K562 (cell line): ENCODE data around the gene CYB5R4. TPM values are rescaled to one million over a fixed set of nuclear protein-coding genes. Genes with fewer than 3 reads are reported as not detected.

ENCODE experiments used
- ATAC-seq: fragments of 200-7000 bp; cut with Tn5 transposase; 3 replicates; pipeline ENCODE4 v1.9.1; 2020; ENCODE audit warnings: moderate library complexity
- BruUV-seq: library from RNA; stranded (reverse); fragments of 400-500 nt; replicated peaks from 2 replicates; lab custom pipeline; 2021; lab: Mats Ljungman, UMichigan
- CTCF ChIA-PET: fragments of 300-600 bp; formaldehyde crosslinking; extraction: SDS; loops from one replicate; lab custom pipeline; 2021; ENCODE audit warnings: low intra/inter-chr PET ratio; lab: Yijun Ruan, JAX
- POLR2A ChIA-PET: fragments of 300-600, 350-650 bp; sonication (Branson Sonifier 250); formaldehyde crosslinking; extraction: SDS; loops from one replicate; lab custom pipeline; 2021; ENCODE audit warnings: antibody characterized with exemption, inconsistent platforms; lab: Yijun Ruan, JAX
- DNase-seq, 4 experiments: peaks; one replicate each; pipeline versions ENCODE4 v3.0.0 to v3.0.0-alpha.2; 2011 to 2018; ENCODE audit warnings: low spot score in 3 of 4, mixed read lengths in 3 of 4; ENCODE audit errors: extremely low read depth in 1 of 4
- FAIRE-seq: peaks from 2 replicates; lab custom pipeline; 2011; peaks lifted over from hg19 to GRCh38; lab: Jason Lieb, UNC
- H2AFZ ChIP-seq: 2 replicates; pipeline ENCODE4 v1.6.0; 2011; ENCODE audit warnings: low read depth, low read length, control low read depth, inconsistent platforms
- H3K27ac ChIP-seq: fragments of 200-600 bp; 3 replicates; pipeline ENCODE4 v1.8.0; 2011; ENCODE audit warnings: low read depth, mild to moderate bottlenecking, control low read depth, inconsistent platforms, low read length, moderate library complexity, mixed read lengths; ENCODE audit errors: extremely low read depth
- H3K27me3 ChIP-seq, 2 experiments: fragments of 300-600 bp in 1 of 2; 2 replicates in 1 of 2; 3 replicates in 1 of 2; pipeline versions ENCODE4 v1.6.0 to v1.8.0; 2011; ENCODE audit warnings: inconsistent platforms in 2 of 2, low read length in 2 of 2, mild to moderate bottlenecking in 1 of 2, mixed read lengths in 1 of 2, moderate library complexity in 1 of 2; ENCODE audit not compliant: control insufficient read depth in 2 of 2, insufficient read depth in 2 of 2
- H3K36me3 ChIP-seq: fragments of 300-600 bp; 3 replicates; pipeline ENCODE4 v1.8.0; 2011; ENCODE audit warnings: mild to moderate bottlenecking, low read length, inconsistent platforms; ENCODE audit not compliant: control insufficient read depth, insufficient read depth
- H3K4me1 ChIP-seq, 2 experiments: fragments of 200-600 bp in 1 of 2; replicated peaks in 1 of 2; 2 replicates in 1 of 2; 3 replicates in 1 of 2; pipeline versions ENCODE4 v1.5.1 to v1.8.0; 2011; ENCODE audit warnings: inconsistent platforms in 2 of 2, low read length in 2 of 2, mild to moderate bottlenecking in 1 of 2, mixed read lengths in 1 of 2, moderate library complexity in 1 of 2; ENCODE audit not compliant: control insufficient read depth in 2 of 2, insufficient read depth in 2 of 2
- H3K4me2 ChIP-seq: 2 replicates; pipeline ENCODE4 v1.6.1; 2011; ENCODE audit warnings: low read length, control low read depth, inconsistent platforms, mixed read lengths; ENCODE audit not compliant: insufficient read depth
- H3K4me3 ChIP-seq: fragments of 200-600 bp; sonication (generic), shearing (Covaris generic); 2 replicates; pipeline ENCODE4 v1.5.1; 2016; ENCODE audit warnings: control low read depth, inconsistent platforms
- H3K79me2 ChIP-seq: fragments of 200-600 bp; 3 replicates; pipeline ENCODE4 v1.8.0; 2011; ENCODE audit warnings: low read length, inconsistent platforms; ENCODE audit not compliant: control insufficient read depth, insufficient read depth
- H3K9ac ChIP-seq, 2 experiments: 2 replicates each; pipeline versions ENCODE4 v1.6.0 to v1.6.1; 2011; ENCODE audit warnings: low read depth in 2 of 2, low read length in 2 of 2, control low read depth in 1 of 2, inconsistent platforms in 1 of 2, mild to moderate bottlenecking in 1 of 2, mixed read lengths in 1 of 2; ENCODE audit not compliant: insufficient read depth in 1 of 2
- H3K9me1 ChIP-seq: one replicate; pipeline ENCODE4 v1.6.0; 2011; ENCODE audit warnings: inconsistent platforms, mild to moderate bottlenecking, low read length, moderate library complexity; ENCODE audit not compliant: control insufficient read depth, insufficient read depth
- H3K9me3 ChIP-seq: replicated peaks from 2 replicates; pipeline ENCODE4 v1.5.1; 2011; ENCODE audit warnings: low read depth, low read length, inconsistent platforms; ENCODE audit not compliant: control insufficient read depth, insufficient read depth
- H4K20me1 ChIP-seq: replicated peaks from 2 replicates; pipeline ENCODE4 v1.6.1; 2011; ENCODE audit warnings: low read length, inconsistent platforms, mixed read lengths; ENCODE audit not compliant: control insufficient read depth, insufficient read depth
- ARID1B ChIP-seq: fragments of 450-650 bp; IDR thresholded peaks from 2 replicates; pipeline ENCODE4 v1.6.1; 2016; ENCODE audit warnings: antibody characterized with exemption, mild to moderate bottlenecking, inconsistent platforms
- CBFA2T3 ChIP-seq: fragments of 450-650 bp; IDR thresholded peaks from 2 replicates; pipeline ENCODE4 v1.6.1; 2017
- CBX8 ChIP-seq: fragments of 200-600 bp; sonication (generic); IDR thresholded peaks from 2 replicates; pipeline ENCODE4 v1.6.1; 2012; ENCODE audit warnings: borderline replicate concordance, mixed run types, low read depth, mild to moderate bottlenecking, moderate library complexity, mixed read lengths, low read length, control low read depth, inconsistent platforms; ENCODE audit not compliant: poor library complexity, severe bottlenecking; ENCODE audit errors: extremely low read depth
- DPF2 ChIP-seq: fragments of 450-650 bp; IDR thresholded peaks from 2 replicates; pipeline ENCODE4 v1.6.1; 2016
- EP400 ChIP-seq: fragments of 450-650 bp; IDR thresholded peaks from 2 replicates; pipeline ENCODE4 v1.6.1; 2017; ENCODE audit warnings: antibody characterized with exemption, mild to moderate bottlenecking, moderate library complexity
- GATAD2A ChIP-seq: fragments of 450-650 bp; IDR thresholded peaks from 2 replicates; pipeline ENCODE4 v1.6.1; 2017
- GTF2E2 ChIP-seq: fragments of 200-800 bp; sonication (Bioruptor generic); IDR thresholded peaks from 2 replicates; pipeline ENCODE4 v1.6.1; 2016; ENCODE audit warnings: missing genetic modification characterization, missing compliant biosample characterization
- HEY1 ChIP-seq: fragments of 250-450 bp; sonication (Bioruptor Pico); IDR thresholded peaks from 2 replicates; pipeline ENCODE4 v1.5.0; 2020; ENCODE audit warnings: mild to moderate bottlenecking, moderate library complexity, borderline replicate concordance
- JUN ChIP-seq, 2 experiments: sonication (generic) in 1 of 2; formaldehyde crosslinking in 1 of 2; IDR thresholded peaks; 2 replicates each; pipeline versions ENCODE4 v1.6.1 to v1.8.0; 2012 to 2022; ENCODE audit warnings: borderline replicate concordance in 2 of 2, mild to moderate bottlenecking in 2 of 2, improper control_type of control experiment in 1 of 2, low read depth in 1 of 2, low read length in 1 of 2, missing genetic modification reagents in 1 of 2
- MAFK ChIP-seq: IDR thresholded peaks from 2 replicates; pipeline ENCODE4 v1.6.1; 2011; ENCODE audit warnings: low read length, improper control_type of control experiment
- POLR2B ChIP-seq: fragments of 450-650 bp; IDR thresholded peaks from 2 replicates; pipeline ENCODE4 v1.6.1; 2018; ENCODE audit warnings: low read depth; ENCODE audit not compliant: partially characterized antibody
- RREB1 ChIP-seq: fragments of 250-450 bp; sonication (Bioruptor Pico); IDR thresholded peaks from 2 replicates; pipeline ENCODE4 v1.4.0; 2020
- SRSF7 ChIP-seq: fragments of 200-400 bp; formaldehyde crosslinking; optimal IDR thresholded peaks from 2 replicates; pipeline ENCODE3; 2017; ENCODE audit warnings: mild to moderate bottlenecking, low read depth, low read length
- TBL1XR1 ChIP-seq, 2 experiments: IDR thresholded peaks; 2 replicates each; pipeline ENCODE4 v1.6.1; 2012; ENCODE audit warnings: improper control_type of control experiment in 2 of 2, low read length in 2 of 2, mild to moderate bottlenecking in 1 of 2
- U2AF1 ChIP-seq: fragments of 200-400 bp; formaldehyde crosslinking; optimal IDR thresholded peaks from 2 replicates; pipeline ENCODE3; 2017; ENCODE audit warnings: mild to moderate bottlenecking, low read depth, low read length, moderate library complexity
- ZEB2 ChIP-seq: fragments of 450-650 bp; IDR thresholded peaks from 2 replicates; pipeline ENCODE4 v1.6.1; 2016
- WGBS: fragments of 100-300 bp; shearing (Covaris generic); methylation state at CpG from one replicate; pipeline ENCODE4 v1.1.6; 2016; ENCODE audit warnings: low coverage, mixed read lengths; ENCODE audit not compliant: insufficient coverage; ENCODE audit errors: missing lambda C conversion rate; 5-methylcytosine and 5-hydroxymethylcytosine counted together
- in situ Hi-C: fragments of 300-500 bp; cut with MboI; formaldehyde crosslinking; loops from 4 replicates; pipeline ENCODE4 v1.15.0; 2018; ENCODE audit warnings: inconsistent platforms, mixed read lengths
- intact Hi-C: fragments of 100-400 bp; cut with micrococcal nuclease; formaldehyde crosslinking; loops from 2 replicates; pipeline ENCODE4 v1.14.2; 2022
- polyA plus RNA-seq, 8 experiments: library from polyadenylated mRNA; depleted of rRNA in 4 of 8; stranded (reverse) in 5 of 8; unstranded in 3 of 8; fragments of >200 nt; fragmentation: Nextera tagmentation in 2 of 8; fragmentation: Illumina TruSeq in 1 of 8; extraction: Ambion mirVana in 2 of 8; extraction: Trizol in 1 of 8; gene quantifications; 2 replicates each; pipeline versions ENCODE4 v1.2.1 to v1.2.3, GENCODE V29; 2011 to 2014; ENCODE audit warnings: inconsistent platforms in 1 of 8, missing spikeins in 1 of 8
- total RNA-seq, 7 experiments: library from RNA; depleted of rRNA in 6 of 7; stranded (reverse); fragments of >200 nt in 6 of 7; fragmentation: Illumina TruSeq in 2 of 7; extraction: Trizol in 2 of 7; gene quantifications; 2 replicates each; pipeline versions ENCODE4 v1.2.1 to v1.2.3, GENCODE V29; 2011 to 2021; ENCODE audit warnings: low replicate concordance in 1 of 7

Gene CYB5R4
- total and polyA plus RNA-seq, 9 of the 15 experiments (the other 6 are each of a cell fraction or from before 2014, with no cell fraction given), result 5.9 to 23.1 (median 19.0) TPM

- Histone ChIP-seq H3K27ac (peak overlapping the region; percentile 79; the same call in 2 of the 3 replicates), H3K9me3 (peaks cover 6% of the 10 kb centered on the region; the same call in 1 of the 2 replicates), H3K4me1 (peaks cover 0 to 52% of the 10 kb centered on the region in 2 experiments; a peak in 4 of 5 replicates), H3K4me2 (no peak overlapping the region), H3K36me3 (no peaks in the 10 kb centered on the region), H3K9ac (peak overlapping the region in 1 of 2 experiments; percentile 35; a peak in 1 of 4 replicates), H2AFZ (peak overlapping the region; percentile 84), H3K79me2 (no peaks in the 10 kb centered on the region), H3K27me3 (no peaks in the 10 kb centered on the region), H3K4me3 (no peak overlapping the region), H3K9me1 (no peaks in the 10 kb centered on the region), H4K20me1 (no peaks in the 10 kb centered on the region)
- DNase-seq, result peak in 1 of 4 experiments; percentile 47
- intact Hi-C loops, result loop anchor here (1.0 to 10.0 kb wide), 2 partner anchors 26 to 236 kb away; no protein-coding TSS in a partner anchor
- no peak for ATAC-seq
- ChIA-PET CTCF (no interaction called here), POLR2A (interaction anchor here (1.4 kb wide), 1 partner anchor 9 kb away, joined by 3 read pairs; no protein-coding TSS in a partner anchor)
- in situ Hi-C loops, result no loop called here
- WGBS, result 13% methylated on average over 1 of the region's 1 CpG
- FAIRE-seq, result no peak
- BruUV-seq, result no TSS peak
- TF ChIP-seq ARID1B (peak; percentile 53; the same call in 1 of the 2 replicates), TBL1XR1 (IDR thresholded peaks at IDR 0.05; ENCODE audit: low read length in 2 of 2) (no peak), CBX8 (no peak), ZEB2 (0 out of 2 replicates have a peak, but pooled peaks have one; percentile 27), MAFK (peak; percentile 32; the same call in 1 of the 2 replicates), RREB1 (CRISPR knock-in tag) (no peak), GATAD2A (0 out of 2 replicates have a peak, but pooled peaks have one; percentile 27), EP400 (0 out of 2 replicates have a peak, but pooled peaks have one; percentile 15), POLR2B (no peak), GTF2E2 (tag) (0 out of 2 replicates have a peak, but pooled peaks have one; percentile 42), JUN (IDR thresholded peaks at IDR 0.05; ENCODE audit: borderline replicate concordance, low read depth, low read length) (no peak), JUN (CRISPR knock-in tag; IDR thresholded peaks at IDR 0.05; ENCODE audit: borderline replicate concordance) (no peak), U2AF1 (no peak), SRSF7 (no peak), HEY1 (CRISPR knock-in tag) (no peak), CBFA2T3 (peak; percentile 51), DPF2 (peak; percentile 62)
These were observed 118.8 kb downstream of the CYB5R4 start for GRCh38 chr6:83978324-83978734.
